Astrocyte (in vitro differentiated cells and primary cell): ENCODE results near the gene TMEM184B. TPM values are rescaled to one million over a fixed set of nuclear protein-coding genes. Genes with fewer than 3 reads are reported as not detected.
A peak's percentile ranks its signal among the peaks of the same experiment; 100 is the strongest.

Source experiments
- DNase-seq: peaks from one replicate; pipeline ENCODE4 v3.0.0-alpha.2; 2010; ENCODE audit warnings: low read depth
- FAIRE-seq: peaks from 2 replicates; lab custom pipeline; 2011; peaks lifted over from hg19 to GRCh38; lab: Jason Lieb, UNC
- H2AFZ ChIP-seq: 2 replicates; pipeline ENCODE4 v1.6.0; 2012; ENCODE audit warnings: low read depth, low read length, inconsistent platforms
- H3K27ac ChIP-seq: 2 replicates; pipeline ENCODE4 v1.5.1; 2011; ENCODE audit warnings: low read depth, low read length, inconsistent platforms
- H3K27me3 ChIP-seq: 2 replicates; pipeline ENCODE4 v1.6.0; 2011; ENCODE audit warnings: low read length, inconsistent platforms; ENCODE audit not compliant: insufficient read depth
- H3K36me3 ChIP-seq: 2 replicates; pipeline ENCODE4 v1.5.1; 2011; ENCODE audit warnings: low read length, inconsistent platforms; ENCODE audit not compliant: insufficient read depth
- H3K4me1 ChIP-seq: 2 replicates; pipeline ENCODE4 v1.5.1; 2011; ENCODE audit warnings: low read length, inconsistent platforms; ENCODE audit not compliant: insufficient read depth
- H3K4me2 ChIP-seq: 2 replicates; pipeline ENCODE4 v1.6.0; 2012; ENCODE audit warnings: low read length, inconsistent platforms
- H3K4me3 ChIP-seq: 2 replicates; pipeline ENCODE4 v1.5.1; 2011; ENCODE audit warnings: low read depth, mild to moderate bottlenecking, low read length, inconsistent platforms; ENCODE audit not compliant: insufficient read depth
- H3K79me2 ChIP-seq: 2 replicates; pipeline ENCODE4 v1.6.0; 2012; ENCODE audit warnings: mild to moderate bottlenecking, low read length, inconsistent platforms; ENCODE audit not compliant: insufficient read depth
- H3K9ac ChIP-seq: 2 replicates; pipeline ENCODE4 v1.6.0; 2012; ENCODE audit warnings: mild to moderate bottlenecking, low read length, inconsistent platforms
- H3K9me3 ChIP-seq: 2 replicates; pipeline ENCODE4 v1.5.1; 2012; ENCODE audit warnings: low read depth, mild to moderate bottlenecking, low read length, inconsistent platforms; ENCODE audit not compliant: insufficient read depth
- H4K20me1 ChIP-seq: 2 replicates; pipeline ENCODE4 v1.6.0; 2012; ENCODE audit warnings: low read length, inconsistent platforms; ENCODE audit not compliant: insufficient read depth
- H3K27ac Mint-ChIP-seq: one replicate; pipeline ENCODE4 v1.8.0; 2021; ENCODE audit warnings: mild to moderate bottlenecking, mixed read lengths; ENCODE audit not compliant: unreplicated experiment
- H3K27me3 Mint-ChIP-seq: one replicate; pipeline ENCODE4 v1.8.0; 2021; ENCODE audit warnings: low read depth, mixed read lengths; ENCODE audit not compliant: unreplicated experiment
- H3K36me3 Mint-ChIP-seq: one replicate; pipeline ENCODE4 v1.8.0; 2021; ENCODE audit warnings: low read depth, mixed read lengths; ENCODE audit not compliant: unreplicated experiment
- H3K4me1 Mint-ChIP-seq: one replicate; pipeline ENCODE4 v1.8.0; 2021; ENCODE audit warnings: low read depth, mixed read lengths; ENCODE audit not compliant: unreplicated experiment
- H3K4me3 Mint-ChIP-seq: one replicate; pipeline ENCODE4 v1.8.0; 2021; ENCODE audit warnings: mild to moderate bottlenecking, moderate library complexity, mixed read lengths; ENCODE audit not compliant: unreplicated experiment
- H3K9me3 Mint-ChIP-seq: one replicate; pipeline ENCODE4 v1.8.0; 2021; ENCODE audit warnings: mild to moderate bottlenecking, mixed read lengths; ENCODE audit not compliant: unreplicated experiment
- CTCF ChIP-seq: IDR thresholded peaks from 2 replicates; pipeline ENCODE4 v1.5.1; 2011; ENCODE audit warnings: low read depth, mild to moderate bottlenecking, inconsistent platforms, low read length, moderate library complexity; ENCODE audit not compliant: insufficient read depth
- EZH2 ChIP-seq: IDR thresholded peaks from 2 replicates; pipeline ENCODE4 v1.6.1; 2012; ENCODE audit warnings: mild to moderate bottlenecking, low read length, inconsistent platforms; ENCODE audit not compliant: insufficient read depth
- total RNA-seq: library from RNA; stranded (reverse); gene quantifications from 2 replicates; pipeline ENCODE4 v1.2.1, GENCODE V29; 2021

Gene TMEM184B
- total RNA-seq, 1 donor from 2014 or later, result 109 TPM

- FAIRE-seq (no peak), DNase-seq (no peak)
- peaks cover 38% of the 10 kb centered on the region for H3K4me1 Mint-ChIP-seq
- peaks cover 45% of the 10 kb centered on the region for H3K4me1 ChIP-seq
- H3K4me3 Mint-ChIP-seq, result no peak overlapping the region
- H3K36me3 ChIP-seq, result peaks cover 10% of the 10 kb centered on the region
- H3K9me3 ChIP-seq, result no peaks in the 10 kb centered on the region
- peaks cover 29% of the 10 kb centered on the region for H4K20me1 ChIP-seq
- H3K27me3 ChIP-seq, result no peaks in the 10 kb centered on the region
- no peak overlapping the region for H3K4me2 ChIP-seq
- no peaks in the 10 kb centered on the region for H3K27me3 Mint-ChIP-seq
- peak overlapping the region; percentile 35 for H3K9ac ChIP-seq
- peaks cover 39% of the 10 kb centered on the region for H3K79me2 ChIP-seq
- no peak for TF ChIP-seq EZH2
- no peak for TF ChIP-seq CTCF
- H3K27ac ChIP-seq, result peak overlapping the region; percentile 24
- H3K27ac Mint-ChIP-seq, result no peak overlapping the region
- no peak overlapping the region for H3K4me3 ChIP-seq
- H3K36me3 Mint-ChIP-seq, result peaks cover 18% of the 10 kb centered on the region
- H3K9me3 Mint-ChIP-seq, result no peaks in the 10 kb centered on the region
- no peak overlapping the region for H2AFZ ChIP-seq
Observed at GRCh38 chr22:38243007-38243765, 29.6 kb downstream of the TMEM184B start.

- H3K27ac ChIP-seq, result peak overlapping the region; percentile 99
- TF ChIP-seq CTCF (no peak), EZH2 (no peak)
- no peaks in the 10 kb centered on the region for H3K9me3 Mint-ChIP-seq
- H4K20me1 ChIP-seq, result peaks cover 5% of the 10 kb centered on the region
- H3K9me3 ChIP-seq, result no peaks in the 10 kb centered on the region
- H3K4me2 ChIP-seq, result peak overlapping the region; percentile 29
- H3K36me3 Mint-ChIP-seq, result peaks cover 15% of the 10 kb centered on the region
- FAIRE-seq (peak; percentile 89), DNase-seq (peak; percentile 94)
- peaks cover 45% of the 10 kb centered on the region for H3K4me1 ChIP-seq
- H3K4me3 Mint-ChIP-seq, result peak overlapping the region; percentile 60
- peaks cover 38% of the 10 kb centered on the region for H3K79me2 ChIP-seq
- H3K27ac Mint-ChIP-seq, result peak overlapping the region; percentile 99
- no peak overlapping the region for H3K4me3 ChIP-seq
- no peaks in the 10 kb centered on the region for H3K27me3 Mint-ChIP-seq
- H3K36me3 ChIP-seq, result peaks cover 13% of the 10 kb centered on the region
- no peak overlapping the region for H2AFZ ChIP-seq
- H3K9ac ChIP-seq, result peak overlapping the region; percentile 90
- peaks cover 40% of the 10 kb centered on the region for H3K4me1 Mint-ChIP-seq
- no peaks in the 10 kb centered on the region for H3K27me3 ChIP-seq
Observed at GRCh38 chr22:38240734-38241252, 32.0 kb downstream of the TMEM184B start.
